HepG2 (cell line): ENCODE measurements around the gene TDRD9. TPM values are rescaled to one million over a fixed set of nuclear protein-coding genes. Genes with fewer than 3 reads are reported as not detected.

Source experiments
- CENPX ChIP-seq: sonication (generic); formaldehyde crosslinking; IDR thresholded peaks from 2 replicates; pipeline ENCODE4 v1.9.0; 2021; ENCODE audit warnings: mild to moderate bottlenecking, missing genetic modification reagents, moderate library complexity
- CSRNP2 ChIP-seq: sonication (generic); formaldehyde crosslinking; conservative IDR thresholded peaks from 2 replicates; pipeline ENCODE4 v1.8.0; 2022; ENCODE audit warnings: low read depth, missing genetic modification reagents
- EP300 ChIP-seq, 3 experiments: sonication (generic) in 1 of 3; formaldehyde crosslinking in 1 of 3; IDR thresholded peaks; 2 replicates each; pipeline versions ENCODE4 v1.5.1 to v1.6.1; 2011 to 2020; ENCODE audit warnings: low read depth in 2 of 3, low read length in 2 of 3, borderline replicate concordance in 1 of 3, improper control_type of control experiment in 1 of 3, mild to moderate bottlenecking in 1 of 3, missing genetic modification reagents in 1 of 3, moderate library complexity in 1 of 3
- HMG20A ChIP-seq: IDR thresholded peaks from 2 replicates; pipeline ENCODE4 v1.6.1; 2016; ENCODE audit warnings: borderline replicate concordance
- HNRNPH1 ChIP-seq: fragments of 200-400 bp; formaldehyde crosslinking; optimal IDR thresholded peaks from 2 replicates; pipeline ENCODE3; 2017; ENCODE audit warnings: mild to moderate bottlenecking, low read depth, low read length
- MXD3 ChIP-seq: IDR thresholded peaks from 2 replicates; pipeline ENCODE4 v1.6.1; 2016; ENCODE audit warnings: mild to moderate bottlenecking, missing biosample characterization, missing genetic modification reagents
- NFE2L1 ChIP-seq: sonication (generic); formaldehyde crosslinking; IDR thresholded peaks from 2 replicates; pipeline ENCODE4 v1.4.0; 2020; ENCODE audit warnings: missing genetic modification reagents, mild to moderate bottlenecking, borderline replicate concordance
- NR0B2 ChIP-seq: sonication (generic); formaldehyde crosslinking; IDR thresholded peaks from 2 replicates; pipeline ENCODE4 v1.4.0; 2020; ENCODE audit warnings: mild to moderate bottlenecking, missing genetic modification reagents
- PRPF4 ChIP-seq: fragments of 200-400 bp; formaldehyde crosslinking; IDR thresholded peaks from 2 replicates; pipeline ENCODE4 v1.6.1; 2016; ENCODE audit warnings: low read length, low read depth; ENCODE audit not compliant: poor library complexity, severe bottlenecking
- RBFOX2 ChIP-seq: fragments of 200-400 bp; formaldehyde crosslinking; IDR thresholded peaks from 2 replicates; pipeline ENCODE4 v1.6.1; 2017; ENCODE audit warnings: low read depth, mild to moderate bottlenecking, low read length
- RELA ChIP-seq: sonication (generic); formaldehyde crosslinking; IDR thresholded peaks from 2 replicates; pipeline ENCODE4 v1.4.0; 2020; ENCODE audit warnings: missing genetic modification reagents
- REPIN1 ChIP-seq: sonication (generic); formaldehyde crosslinking; IDR thresholded peaks from 2 replicates; pipeline ENCODE4 v1.8.0; 2022; ENCODE audit warnings: missing genetic modification reagents, low read depth, mild to moderate bottlenecking, borderline replicate concordance
- SOX6 ChIP-seq, 2 experiments: fragments of 450-650 bp in 1 of 2; sonication (generic) in 1 of 2; formaldehyde crosslinking in 1 of 2; IDR thresholded peaks; 2 replicates each; pipeline versions ENCODE4 v1.4.0 to v1.6.1; 2017 to 2020; ENCODE audit warnings: antibody characterized with exemption in 1 of 2, mild to moderate bottlenecking in 1 of 2, missing genetic modification reagents in 1 of 2
- STAG1 ChIP-seq: sonication (generic); formaldehyde crosslinking; IDR thresholded peaks from 2 replicates; pipeline ENCODE4 v1.4.0; 2020; ENCODE audit warnings: missing genetic modification reagents
- SUZ12 ChIP-seq: fragments of 150-350 bp; IDR thresholded peaks from 2 replicates; pipeline ENCODE4 v1.6.1; 2014; ENCODE audit warnings: low read depth, low read length
- TBX3 ChIP-seq: fragments of 450-650 bp; IDR thresholded peaks from 2 replicates; pipeline ENCODE4 v1.6.1; 2017; ENCODE audit warnings: antibody characterized with exemption, mild to moderate bottlenecking, inconsistent platforms, borderline replicate concordance
- TRIM24 ChIP-seq: sonication (generic); formaldehyde crosslinking; IDR thresholded peaks from 2 replicates; pipeline ENCODE4 v1.8.0; 2022; ENCODE audit warnings: mild to moderate bottlenecking, missing genetic modification reagents
- TSC22D2 ChIP-seq: sonication (generic); formaldehyde crosslinking; IDR thresholded peaks from 2 replicates; pipeline ENCODE4 v1.5.1; 2020; ENCODE audit warnings: missing genetic modification reagents, mild to moderate bottlenecking, borderline replicate concordance
- ZBTB43 ChIP-seq: sonication (generic); formaldehyde crosslinking; conservative IDR thresholded peaks from 2 replicates; pipeline ENCODE4 v1.4.0; 2020; ENCODE audit warnings: missing genetic modification reagents
- ZKSCAN5 ChIP-seq: sonication (generic); formaldehyde crosslinking; IDR thresholded peaks from 2 replicates; pipeline ENCODE4 v1.5.1; 2020; ENCODE audit warnings: mild to moderate bottlenecking, missing genetic modification reagents
- ZNF263 ChIP-seq: sonication (generic); formaldehyde crosslinking; IDR thresholded peaks from 2 replicates; pipeline ENCODE4 v1.4.0; 2020; ENCODE audit warnings: missing genetic modification reagents
- ZNF446 ChIP-seq: sonication (generic); formaldehyde crosslinking; IDR thresholded peaks from 2 replicates; pipeline ENCODE4 v1.5.0; 2020; ENCODE audit warnings: mild to moderate bottlenecking, missing genetic modification reagents
- ZNF773 ChIP-seq: sonication (generic); formaldehyde crosslinking; IDR thresholded peaks from 2 replicates; pipeline ENCODE4 v1.4.0; 2020; ENCODE audit warnings: missing genetic modification reagents, borderline replicate concordance
- ZNF850 ChIP-seq: sonication (generic); formaldehyde crosslinking; conservative IDR thresholded peaks from 2 replicates; pipeline ENCODE4 v1.9.0; 2021; ENCODE audit warnings: mild to moderate bottlenecking, missing genetic modification reagents
- ZSCAN12 ChIP-seq: sonication (generic); formaldehyde crosslinking; IDR thresholded peaks from 2 replicates; pipeline ENCODE4 v1.9.0; 2021; ENCODE audit warnings: mild to moderate bottlenecking, missing genetic modification reagents
- polyA plus RNA-seq, 8 experiments: library from polyadenylated mRNA; depleted of rRNA in 3 of 8; stranded (reverse) in 7 of 8; unstranded in 1 of 8; fragments of >200 nt; fragmentation: Illumina TruSeq in 4 of 8; extraction: Trizol in 4 of 8; gene quantifications; 2 replicates each; pipeline versions ENCODE4 v1.2.1 to v1.2.3, GENCODE V29; 2011 to 2016; ENCODE audit warnings: low read depth in 4 of 8, missing spikeins in 1 of 8, mixed read lengths in 1 of 8; ENCODE audit not compliant: insufficient read depth in 1 of 8
- total RNA-seq, 5 experiments: library from RNA; depleted of rRNA; stranded (reverse); fragments of >200 nt; fragmentation: Illumina TruSeq; extraction: Trizol; gene quantifications; 2 replicates each; pipeline ENCODE4 v1.2.3, GENCODE V29; 2016; ENCODE audit warnings: low read depth in 1 of 5

The TDRD9 gene
- total and polyA plus RNA-seq, 2 of the 13 experiments (the other 11 are each of a cell fraction or from before 2014, with no cell fraction given): not detected

- TF ChIP-seq NFE2L1 (CRISPR knock-in tag) (peak; percentile 61; the same call in 1 of the 2 replicates), ZBTB43 (CRISPR knock-in tag) (peak; percentile 81; the same call in 1 of the 2 replicates), TBX3 (peak; percentile 53; the same call in 1 of the 2 replicates), ZKSCAN5 (CRISPR knock-in tag) (0 out of 2 replicates have a peak, but pooled peaks have one; percentile 61), PRPF4 (no peak), ZNF850 (CRISPR knock-in tag) (no peak), CSRNP2 (CRISPR knock-in tag) (no peak), ZNF773 (CRISPR knock-in tag) (peak; percentile 87), TSC22D2 (CRISPR knock-in tag) (peak; percentile 97), ZNF263 (CRISPR knock-in tag) (peak; percentile 75), SOX6 (IDR thresholded peaks at IDR 0.05) (no peak), SOX6 (CRISPR knock-in tag; IDR thresholded peaks at IDR 0.05) (peak; percentile 85; the same call in 1 of the 2 replicates), REPIN1 (CRISPR knock-in tag) (peak; percentile 89), TRIM24 (CRISPR knock-in tag) (0 out of 2 replicates have a peak, but pooled peaks have one; percentile 15), HMG20A (CRISPR knock-in tag) (peak; percentile 50; the same call in 1 of the 2 replicates), CENPX (CRISPR knock-in tag) (no peak), RBFOX2 (peak; percentile 90), ZSCAN12 (CRISPR knock-in tag) (0 out of 2 replicates have a peak, but pooled peaks have one; percentile 45), RELA (CRISPR knock-in tag) (no peak), NR0B2 (CRISPR knock-in tag) (no peak; the same call in 1 of the 2 replicates), MXD3 (peak; percentile 89; the same call in 1 of the 2 replicates), ZNF446 (CRISPR knock-in tag) (peak; percentile 92), STAG1 (0 out of 2 replicates have a peak, but pooled peaks have one; percentile 27), HNRNPH1 (no peak), EP300 (IDR thresholded peaks at IDR 0.05; ENCODE audit: low read depth in 2 of 2, low read length in 2 of 2) (peak in 1 of 2 experiments; percentile 40; a peak in 1 of 4 replicates), EP300 (CRISPR knock-in tag; IDR thresholded peaks at IDR 0.05; ENCODE audit: borderline replicate concordance) (peak; percentile 66; the same call in 1 of the 2 replicates), SUZ12 (no peak)
Measured at GRCh38 chr14:103881268-103882201, 46.7 kb upstream of the TDRD9 start (continued).
